Measurements from ENCODE around the gene TBL1X.
A peak's percentile ranks its signal among the peaks of the same experiment; 100 is the strongest.
"Not testable (repeated sequence)": the region's sequence is repeated elsewhere in the genome, so short reads cannot be mapped to it uniquely, and the experiment has no call there.

TBL1X gene

GRCh38 chrX:9534686-9535085 lies 69.8 kb downstream of the TBL1X start:
- DNase-seq (ENCODE audit: low read depth, low spot score) = no peak

DNA sequence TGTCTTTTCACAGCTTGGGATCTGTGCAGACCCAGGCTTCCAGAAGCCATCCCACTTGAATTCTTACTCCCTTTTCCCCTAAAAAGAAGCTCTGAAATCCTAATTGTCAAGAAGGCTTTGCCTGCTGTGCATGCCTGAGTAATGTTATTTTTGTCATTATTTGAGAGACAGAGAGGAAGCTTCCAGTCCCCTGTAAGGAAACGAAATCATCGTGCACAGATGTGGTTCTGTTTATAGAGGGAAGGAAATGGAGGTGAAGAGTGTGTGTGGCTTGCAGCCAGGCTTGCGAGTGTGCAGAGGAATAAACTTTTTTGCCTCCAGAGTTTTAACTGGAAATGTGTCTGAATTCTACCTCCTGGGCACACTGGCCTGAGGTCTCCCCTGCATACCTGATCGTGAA lies 70.2 kb downstream of the TBL1X start:
- DNase-seq (ENCODE audit: low read depth, low spot score) = no peak

- not testable (repeated sequence) for DNase-seq (ENCODE audit: low read depth, low spot score)
Measured at GRCh38 chrX:9536156-9536555, 71.3 kb downstream of the TBL1X start.

- no peak for DNase-seq (ENCODE audit: low read depth, low spot score)
Measured at GRCh38 chrX:9537781-9538180, 72.9 kb downstream of the TBL1X start.

DNA sequence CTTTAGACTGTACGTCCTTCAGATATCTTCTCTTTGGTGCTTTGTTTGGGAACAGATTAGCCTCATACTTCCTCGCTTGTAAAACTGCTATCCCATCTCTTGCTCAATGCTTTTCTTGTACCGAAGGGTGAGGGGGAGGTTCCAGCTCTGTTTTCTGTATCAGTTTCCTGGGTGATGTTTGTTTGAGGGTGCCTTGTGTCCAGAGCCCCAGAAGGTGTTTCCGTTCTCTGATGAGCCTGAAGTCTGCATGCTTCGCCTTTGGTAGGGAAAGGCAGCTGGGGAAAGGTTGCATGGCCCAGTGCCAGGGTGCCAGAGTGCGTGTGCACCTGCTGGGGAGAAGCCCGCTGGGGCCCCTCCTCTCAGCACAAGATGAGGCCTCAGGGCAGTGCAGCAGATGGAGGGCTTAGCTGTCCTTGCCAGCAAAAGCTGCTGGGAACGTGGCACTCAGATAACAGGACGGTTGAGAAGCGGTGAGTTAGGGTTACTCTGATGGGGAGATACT lies 73.7 kb downstream of the TBL1X start:
- no peak for DNase-seq (ENCODE audit: low read depth, low spot score)

GRCh38 chrX:9539605-9540387 lies 74.9 kb downstream of the TBL1X start:
- DNase-seq (ENCODE audit: low read depth, low spot score) = no peak

DNA sequence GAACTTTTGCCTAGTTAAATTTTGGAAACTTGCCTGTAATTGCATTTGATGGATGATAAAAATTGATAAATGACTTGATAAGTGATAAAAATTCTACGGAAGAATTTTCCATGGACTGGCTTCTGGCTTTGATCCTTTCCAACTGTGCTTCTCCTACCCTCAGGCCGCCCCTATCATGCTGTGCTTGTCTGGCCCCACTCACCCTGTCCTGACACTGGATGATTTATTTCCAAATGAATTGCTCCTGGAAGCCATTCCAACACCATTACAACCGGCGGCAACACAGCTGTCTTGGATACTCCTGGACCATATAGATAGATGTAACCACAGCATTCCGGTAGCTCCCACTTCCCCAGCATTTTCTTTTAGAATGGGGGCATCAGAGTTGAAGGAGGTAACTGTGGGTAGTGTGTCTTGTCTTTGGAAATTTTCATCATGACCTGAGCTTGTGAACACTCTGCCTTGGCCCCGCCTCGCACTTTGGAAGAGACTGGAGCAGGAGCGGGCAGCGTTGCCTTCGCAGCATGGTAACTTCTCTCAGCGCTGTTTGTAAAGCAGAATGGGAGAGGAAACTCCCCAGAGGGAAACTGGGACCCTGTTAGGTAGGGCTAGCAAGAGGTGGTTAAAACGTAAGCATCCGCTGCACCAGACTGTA lies 77.4 kb downstream of the TBL1X start:
- peak; percentile 80 for DNase-seq (ENCODE audit: low read depth, low spot score)

GRCh38 chrX:9542761-9543111 lies 77.9 kb downstream of the TBL1X start:
- no peak for DNase-seq (ENCODE audit: low read depth, low spot score)

DNA sequence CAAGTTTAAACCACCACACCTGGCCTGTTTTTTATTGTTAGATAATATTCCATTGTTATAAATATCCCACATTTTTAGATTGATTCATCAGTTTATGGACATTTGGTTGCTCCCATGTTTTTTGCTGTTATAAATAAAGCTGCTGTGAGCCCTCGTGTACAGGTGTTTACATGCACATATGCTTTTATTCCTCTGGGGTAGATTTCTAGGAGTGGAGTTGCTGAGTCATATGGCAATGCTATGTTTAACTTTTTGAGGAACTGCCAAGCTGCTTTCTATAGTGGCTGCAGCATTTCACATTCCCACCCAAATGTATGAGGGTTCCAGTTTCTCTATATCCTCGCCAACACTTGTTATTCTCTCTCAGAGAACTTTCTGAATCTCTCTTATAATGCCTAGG lies 90.5 kb downstream of the TBL1X start:
- DNase-seq (ENCODE audit: low read depth, low spot score) = no peak

GRCh38 chrX:9557091-9557490 lies 92.2 kb downstream of the TBL1X start:
- no peak for DNase-seq (ENCODE audit: low read depth, low spot score)

DNA sequence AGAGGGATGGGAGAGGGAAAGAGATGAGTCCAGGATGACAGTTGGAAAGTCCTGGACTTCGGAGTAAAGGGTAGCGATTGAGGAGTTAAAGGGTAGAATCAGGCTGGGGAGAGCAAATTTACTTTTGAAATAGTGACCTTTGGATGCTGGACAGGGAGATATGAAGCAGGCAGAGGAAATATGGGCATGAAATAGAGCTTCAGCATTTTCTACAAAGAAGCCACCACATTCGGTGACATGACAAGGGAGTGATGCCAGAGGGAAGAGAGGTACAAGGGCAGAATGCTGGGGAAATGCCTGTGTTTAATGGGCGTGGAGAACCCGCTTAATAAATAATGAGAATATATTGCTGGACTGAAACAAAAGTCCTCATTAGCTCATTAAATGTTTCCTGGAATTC lies 92.7 kb downstream of the TBL1X start:
- DNase-seq (ENCODE audit: low read depth, low spot score) = no peak

- no peak for DNase-seq (ENCODE audit: low read depth, low spot score)
Measured at GRCh38 chrX:9558615-9559014, 93.8 kb downstream of the TBL1X start.

- DNase-seq (ENCODE audit: low read depth, low spot score) = no peak
Measured at GRCh38 chrX:9560219-9560618, 95.4 kb downstream of the TBL1X start.

DNA sequence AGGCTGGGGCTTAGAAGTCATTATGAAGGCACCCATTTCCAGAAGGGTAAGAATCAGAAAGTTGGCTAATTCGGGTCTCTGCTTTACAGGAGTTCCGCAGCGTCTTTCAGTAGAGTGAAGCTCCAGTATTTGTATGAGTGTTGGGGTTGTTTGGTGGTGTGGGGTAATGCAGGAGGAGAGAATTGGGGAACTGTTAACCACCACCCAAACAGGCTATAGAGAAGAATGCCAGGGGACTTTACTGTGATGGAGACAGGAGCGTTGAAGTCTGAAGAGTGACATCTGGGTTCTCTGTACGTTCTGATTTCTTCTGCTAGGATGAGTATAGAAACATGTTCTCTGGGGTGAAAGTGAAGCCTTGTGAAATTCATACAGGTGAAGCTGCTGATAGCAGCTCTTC lies 96.3 kb downstream of the TBL1X start:
- DNase-seq (ENCODE audit: low read depth, low spot score) = no peak

DNA sequence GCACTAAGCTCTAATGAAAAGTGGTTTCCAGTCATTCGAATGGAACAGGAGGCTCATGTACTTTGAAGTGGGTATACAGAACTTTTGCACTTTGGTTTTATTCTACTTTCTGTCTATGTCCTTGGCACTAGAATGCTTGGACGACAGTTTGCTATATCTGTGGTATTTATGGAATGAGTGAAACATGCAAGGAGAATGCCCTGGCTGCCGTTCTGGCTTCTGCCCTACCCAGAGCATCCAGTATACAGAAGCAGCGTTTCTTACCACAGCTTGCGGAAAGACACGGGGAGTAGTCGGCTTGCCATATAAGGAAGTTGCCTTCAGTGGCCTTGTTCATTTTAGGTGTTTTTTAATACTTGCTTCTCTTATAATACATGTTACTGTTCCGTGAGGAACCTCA lies 98.0 kb downstream of the TBL1X start:
- peak; percentile 38 for DNase-seq (ENCODE audit: low read depth, low spot score)

DNA sequence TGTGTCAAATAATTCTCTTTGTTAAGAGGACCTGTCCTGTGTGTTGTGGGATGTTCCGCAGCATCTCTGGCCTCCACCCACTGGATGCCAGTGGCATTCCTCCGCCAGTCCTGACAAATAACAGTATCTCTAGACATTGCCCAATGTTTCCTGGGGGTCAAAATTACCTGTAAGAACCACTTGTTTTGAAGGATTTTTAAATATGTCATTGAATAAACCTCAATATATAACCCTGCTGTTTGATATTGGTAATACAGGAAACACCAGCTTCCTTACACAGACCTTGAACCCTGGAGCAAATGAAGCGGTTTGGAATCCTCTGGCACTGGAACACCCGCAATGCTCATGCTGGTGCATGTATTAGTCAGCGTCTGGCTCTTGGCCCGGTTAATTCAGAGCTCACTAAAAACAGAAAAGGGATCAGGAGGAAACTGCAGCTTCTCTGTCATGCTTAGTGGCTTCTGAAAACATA lies 101.3 kb downstream of the TBL1X start:
- no peak for DNase-seq (ENCODE audit: low read depth, low spot score)

DNA sequence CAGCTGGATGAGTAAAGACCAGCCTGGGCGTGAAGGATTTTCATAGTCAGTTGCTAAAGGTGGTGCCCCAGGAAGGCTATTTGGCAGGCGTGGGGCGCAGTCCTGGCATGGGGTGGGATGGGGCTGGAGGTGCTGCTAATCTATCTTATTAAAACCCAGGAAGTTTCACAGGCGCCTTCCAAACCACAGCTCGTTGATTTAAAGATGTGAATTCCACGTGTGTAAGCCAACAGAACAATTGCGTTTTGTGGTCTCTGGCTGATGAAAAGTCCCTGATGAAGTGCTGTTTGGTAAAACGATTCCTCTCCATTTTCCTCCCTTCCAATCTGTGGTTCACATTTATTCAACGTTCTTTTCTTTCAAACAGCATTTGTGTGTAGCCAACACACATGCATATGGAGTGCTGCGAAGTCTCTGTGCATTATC lies 105.0 kb downstream of the TBL1X start:
- DNase-seq (ENCODE audit: low read depth, low spot score) = no peak

- DNase-seq (ENCODE audit: low read depth, low spot score) = peak; percentile 31
Measured at GRCh38 chrX:9573282-9574106, 108.6 kb downstream of the TBL1X start.

DNA sequence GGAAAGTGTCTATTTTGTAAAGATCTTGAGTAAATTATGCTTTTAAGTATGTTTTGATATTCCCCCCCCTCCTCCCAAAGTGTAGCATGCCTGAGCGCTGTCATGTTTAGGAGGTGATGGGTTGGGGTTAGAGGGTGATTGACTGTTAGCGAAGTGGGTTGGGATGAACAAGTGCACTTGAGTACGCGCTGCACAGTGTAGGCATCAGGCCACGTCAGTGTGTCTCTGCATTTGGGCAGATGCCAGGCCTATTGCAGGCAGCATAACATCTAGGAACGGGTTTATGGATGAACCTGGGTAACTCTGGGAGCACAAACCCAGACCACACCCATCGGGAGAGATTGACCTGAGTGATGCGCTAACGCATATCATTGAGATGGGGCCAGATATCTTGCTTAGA lies 111.2 kb downstream of the TBL1X start:
- no peak for DNase-seq (ENCODE audit: low read depth, low spot score)

DNA sequence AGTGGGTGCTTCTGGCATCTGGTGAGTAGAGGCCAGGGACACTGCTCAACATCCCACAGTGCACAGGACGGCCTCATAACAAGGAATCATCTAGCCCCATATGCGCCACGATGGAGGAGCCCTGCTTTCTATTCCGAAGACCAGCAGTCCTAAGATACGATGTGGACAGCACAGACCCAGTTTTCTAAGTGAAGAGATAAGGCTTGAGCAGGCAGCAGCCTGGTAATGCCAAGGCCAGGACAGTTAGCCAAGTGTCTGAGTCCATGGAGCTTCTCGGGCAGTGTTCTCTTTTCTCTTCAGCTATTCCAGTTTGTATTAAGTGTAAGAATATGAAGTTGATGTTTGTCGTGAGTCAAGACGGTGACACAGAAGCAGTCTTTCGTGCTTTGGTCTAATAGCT lies 112.7 kb downstream of the TBL1X start:
- DNase-seq (ENCODE audit: low read depth, low spot score) = no peak

GRCh38 chrX:9578083-9578779 lies 113.4 kb downstream of the TBL1X start:
- no peak for DNase-seq (ENCODE audit: low read depth, low spot score)
